HAP-1 (cell line): Measurements from ENCODE around the gene DIAPH1.
A peak's percentile ranks its signal among the peaks of the same experiment; 100 is the strongest.

Experiments
- DNase-seq, 2 experiments: peaks; one replicate each; pipeline ENCODE4 v3.0.0-alpha.2; 2016 to 2020; ENCODE audit warnings: low spot score in 2 of 2
- H3K27me3 ChIP-seq: fragments of 250-450 bp; sonication (Bioruptor Pico); 2 replicates; pipeline ENCODE4 v1.5.1; 2020; ENCODE audit warnings: low read depth, mild to moderate bottlenecking, moderate library complexity
- H3K36me3 ChIP-seq: fragments of 250-450 bp; sonication (Bioruptor Pico); replicated peaks from 2 replicates; pipeline ENCODE4 v1.5.1; 2020; ENCODE audit warnings: mild to moderate bottlenecking
- H3K4me1 ChIP-seq: fragments of 250-450 bp; sonication (Bioruptor Pico); 2 replicates; pipeline ENCODE4 v1.5.1; 2020; ENCODE audit warnings: mild to moderate bottlenecking
- H3K4me3 ChIP-seq: fragments of 250-450 bp; sonication (Bioruptor Pico); 2 replicates; pipeline ENCODE4 v1.5.1; 2020; ENCODE audit warnings: mild to moderate bottlenecking, moderate library complexity
- H3K9me3 ChIP-seq: fragments of 250-450 bp; sonication (Bioruptor Pico); 2 replicates; pipeline ENCODE4 v1.5.1; 2020; ENCODE audit warnings: mild to moderate bottlenecking, moderate library complexity
- in situ Hi-C: fragments of 300-500 bp; cut with MboI; formaldehyde crosslinking; loops from 3 replicates; pipeline ENCODE4 v1.14.3; 2020; ENCODE audit warnings: low sequenced_read_pairs, inconsistent platforms, mixed read lengths

DIAPH1 gene

GRCh38 chr5:141524604-141525597 is 93.9 kb downstream of the DIAPH1 start:
- Histone ChIP-seq H3K4me1 (peaks cover 18% of the 10 kb centered on the region), H3K27me3 (no peaks in the 10 kb centered on the region), H3K9me3 (no peaks in the 10 kb centered on the region), H3K36me3 (peaks cover 54% of the 10 kb centered on the region), H3K4me3 (no peak overlapping the region)
- DNase-seq, result peak; percentile 88 to 94
- in situ Hi-C loops, result loop anchor here (10.0 kb wide), 1 partner anchor 110 kb away; the partner anchor contains the start of genes PCDHGA10 and PCDHGB7

- no peak for DNase-seq
- in situ Hi-C loops, result loop anchor here (10.0 kb wide), 1 partner anchor 109 kb away; the partner anchor contains the start of genes PCDHGA10 and PCDHGB7
- H3K9me3 ChIP-seq, result no peaks in the 10 kb centered on the region
- H3K27me3 ChIP-seq, result no peaks in the 10 kb centered on the region
- H3K4me3 ChIP-seq, result no peak overlapping the region
- H3K4me1 ChIP-seq, result peaks cover 18% of the 10 kb centered on the region
- H3K36me3 ChIP-seq, result peaks cover 63% of the 10 kb centered on the region
Observed at GRCh38 chr5:141523991-141524390, 94.8 kb downstream of the DIAPH1 start.

- no peak for DNase-seq
- Histone ChIP-seq H3K36me3 (peaks cover 56% of the 10 kb centered on the region), H3K4me3 (no peak overlapping the region), H3K27me3 (no peaks in the 10 kb centered on the region), H3K4me1 (peaks cover 18% of the 10 kb centered on the region), H3K9me3 (no peaks in the 10 kb centered on the region)
- in situ Hi-C loops, result loop anchor here (10.0 kb wide), 1 partner anchor 108 kb away; the partner anchor contains the start of genes PCDHGA10 and PCDHGB7
Observed at GRCh38 chr5:141522301-141522700, 96.5 kb downstream of the DIAPH1 start.

- Histone ChIP-seq H3K4me3 (no peak overlapping the region), H3K36me3 (peaks cover 57% of the 10 kb centered on the region), H3K27me3 (no peaks in the 10 kb centered on the region), H3K4me1 (peaks cover 18% of the 10 kb centered on the region), H3K9me3 (no peaks in the 10 kb centered on the region)
- DNase-seq, result peak; percentile 76 to 88
- in situ Hi-C loops, result loop anchor here (10.0 kb wide), 1 partner anchor 107 kb away; the partner anchor contains the start of genes PCDHGA10 and PCDHGB7
Observed at GRCh38 chr5:141521244-141521781, 97.5 kb downstream of the DIAPH1 start.

GRCh38 chr5:141519605-141520565 is 98.9 kb downstream of the DIAPH1 start:
- in situ Hi-C loops, result loop anchor here (10.0 kb wide), 1 partner anchor 105 kb away; the partner anchor contains the start of genes PCDHGA10 and PCDHGB7
- peaks cover 18% of the 10 kb centered on the region for H3K4me1 ChIP-seq

GRCh38 chr5:141518618-141519015 is 100.2 kb downstream of the DIAPH1 start:
- Histone ChIP-seq H3K4me1 (peaks cover 15% of the 10 kb centered on the region), H3K36me3 (peaks cover 60% of the 10 kb centered on the region), H3K27me3 (no peaks in the 10 kb centered on the region), H3K9me3 (no peaks in the 10 kb centered on the region), H3K4me3 (no peak overlapping the region)
- DNase-seq, result no peak
- in situ Hi-C loops, result no loop called here

More at GRCh38 chr5:141519605-141520565, 98.9 kb downstream of the DIAPH1 start:
- Histone ChIP-seq H3K9me3 (no peaks in the 10 kb centered on the region), H3K36me3 (peaks cover 65% of the 10 kb centered on the region), H3K27me3 (no peaks in the 10 kb centered on the region), H3K4me3 (no peak overlapping the region)
- no peak for DNase-seq

- H3K4me3 ChIP-seq, result no peak overlapping the region
- H3K36me3 ChIP-seq, result peaks cover 56% of the 10 kb centered on the region
- no peak for DNase-seq
- no peaks in the 10 kb centered on the region for H3K27me3 ChIP-seq
- in situ Hi-C loops, result no loop called here
- H3K4me1 ChIP-seq, result peaks cover 15% of the 10 kb centered on the region
- no peaks in the 10 kb centered on the region for H3K9me3 ChIP-seq
Observed at GRCh38 chr5:141517880-141518617, 100.8 kb downstream of the DIAPH1 start.

- Histone ChIP-seq H3K4me3 (no peak overlapping the region), H3K27me3 (no peaks in the 10 kb centered on the region), H3K4me1 (peaks cover 15% of the 10 kb centered on the region), H3K36me3 (peaks cover 50% of the 10 kb centered on the region), H3K9me3 (no peaks in the 10 kb centered on the region)
- in situ Hi-C loops, result no loop called here
- DNase-seq, result no peak
Observed at GRCh38 chr5:141517312-141517711, 101.5 kb downstream of the DIAPH1 start.

GRCh38 chr5:141516672-141517025 is 102.2 kb downstream of the DIAPH1 start:
- Histone ChIP-seq H3K27me3 (no peaks in the 10 kb centered on the region), H3K36me3 (peaks cover 50% of the 10 kb centered on the region), H3K4me1 (peaks cover 10% of the 10 kb centered on the region), H3K4me3 (no peak overlapping the region), H3K9me3 (no peaks in the 10 kb centered on the region)
- in situ Hi-C loops, result no loop called here
- DNase-seq, result no peak

GRCh38 chr5:141515946-141516671 is 102.7 kb downstream of the DIAPH1 start:
- Histone ChIP-seq H3K36me3 (peaks cover 49% of the 10 kb centered on the region), H3K4me3 (no peak overlapping the region), H3K4me1 (peaks cover 6% of the 10 kb centered on the region), H3K27me3 (no peaks in the 10 kb centered on the region), H3K9me3 (no peaks in the 10 kb centered on the region)
- in situ Hi-C loops, result no loop called here
- no peak for DNase-seq

- H3K4me3 ChIP-seq, result no peak overlapping the region
Observed at GRCh38 chr5:141515141-141515540, 103.7 kb downstream of the DIAPH1 start.

More at GRCh38 chr5:141515141-141515540, 103.7 kb downstream of the DIAPH1 start:
- Histone ChIP-seq H3K9me3 (no peaks in the 10 kb centered on the region), H3K36me3 (peaks cover 40% of the 10 kb centered on the region), H3K4me1 (no peaks in the 10 kb centered on the region; the same call in 1 of the 2 replicates), H3K27me3 (no peaks in the 10 kb centered on the region)
- DNase-seq, result no peak
- in situ Hi-C loops, result no loop called here
